Choroid plexus epithelial cell (primary cell): ENCODE measurements around the gene CEP295NL.
A peak's percentile ranks its signal among the peaks of the same experiment; 100 is the strongest.
"Not testable (repeated sequence)": the region's sequence is repeated elsewhere in the genome, so short reads cannot be mapped to it uniquely, and the experiment has no call there.

Experiments used
- DNase-seq: peaks from one replicate; pipeline ENCODE4 v3.0.0-alpha.2; 2010; ENCODE audit warnings: low read depth
- H3K4me3 ChIP-seq: 2 replicates; pipeline ENCODE4 v1.5.1; 2011; ENCODE audit warnings: low read depth, mild to moderate bottlenecking, control low read depth, low read length, moderate library complexity
- CTCF ChIP-seq: conservative IDR thresholded peaks from 2 replicates; pipeline ENCODE4 v1.5.1; 2011; ENCODE audit warnings: low read depth, mild to moderate bottlenecking, control low read depth, inconsistent platforms, low read length, moderate library complexity

The CEP295NL gene

GRCh38 chr17:78870621-78871020 is 32.4 kb downstream of the CEP295NL start:
- DNase-seq, result no peak
- TF ChIP-seq CTCF, result no peak
- no peak overlapping the region for H3K4me3 ChIP-seq

- DNase-seq, result peak; percentile 57
- TF ChIP-seq CTCF, result no peak
- no peak overlapping the region for H3K4me3 ChIP-seq
Observed at GRCh38 chr17:78868391-78868790, 34.6 kb downstream of the CEP295NL start.

DNA sequence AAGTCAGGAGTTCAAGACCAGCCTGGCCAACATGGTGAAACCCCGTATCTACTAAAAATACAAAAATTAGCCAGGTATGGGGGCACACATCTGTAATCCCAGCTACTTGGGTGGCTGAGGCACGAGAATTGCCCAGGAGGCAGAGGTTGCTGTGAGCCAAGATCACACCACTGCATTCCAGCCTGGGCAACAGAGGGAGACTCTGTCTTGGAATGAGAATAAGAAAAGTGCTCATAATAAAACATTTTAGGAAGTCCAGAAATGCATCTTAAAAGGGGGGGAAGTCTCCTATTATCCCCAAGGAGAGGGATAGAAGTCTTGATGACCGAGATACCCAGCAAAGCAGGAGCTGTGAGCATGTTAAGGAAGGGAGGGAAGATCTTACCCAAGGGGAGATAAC is 36.0 kb downstream of the CEP295NL start:
- not testable (repeated sequence) for H3K4me3 ChIP-seq

DNA sequence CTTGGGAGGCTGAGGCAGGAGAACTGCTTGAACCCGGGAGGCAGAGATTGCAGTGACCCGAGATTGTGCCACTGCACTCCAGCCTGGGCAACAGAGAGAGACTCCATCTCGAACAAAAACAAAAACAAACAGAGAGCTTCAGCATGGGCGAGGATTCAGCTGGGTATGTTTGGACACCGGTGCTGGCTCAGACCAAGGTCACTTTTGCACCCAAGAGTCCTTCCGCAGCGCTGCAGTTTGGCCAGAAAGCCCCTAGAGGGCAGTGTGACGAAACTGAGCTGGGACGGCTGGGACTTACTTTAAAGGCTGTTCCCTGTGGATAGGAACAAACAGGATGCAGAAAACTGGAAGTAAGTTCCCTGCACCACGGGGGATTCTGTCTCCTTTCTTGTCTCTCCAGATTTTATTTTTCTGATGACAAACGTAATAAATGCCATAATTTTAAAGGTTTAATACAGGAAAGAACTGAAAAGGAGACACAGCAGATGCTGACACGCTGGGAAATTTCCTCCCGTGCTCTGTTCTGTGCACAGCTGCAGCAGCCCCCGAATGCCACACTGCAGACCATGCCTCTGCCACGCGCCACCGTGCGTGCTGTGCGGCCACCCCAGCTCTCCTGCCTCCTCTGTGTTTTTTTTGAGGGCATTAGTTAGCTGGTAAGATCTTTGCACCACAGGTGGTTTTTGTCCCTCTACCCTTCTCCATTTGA is 37.2 kb downstream of the CEP295NL start:
- TF ChIP-seq CTCF, result peak; percentile 95
- H3K4me3 ChIP-seq, result no peak overlapping the region
- peak; percentile 83 for DNase-seq

More for the DNA sequence above, 36.0 kb downstream of the CEP295NL start:
- DNase-seq, result not testable (repeated sequence)

GRCh38 chr17:78864117-78864516 is 38.9 kb downstream of the CEP295NL start:
- no peak for TF ChIP-seq CTCF
- no peak overlapping the region for H3K4me3 ChIP-seq
- no peak for DNase-seq

- DNase-seq, result peak; percentile 98
- no peak overlapping the region for H3K4me3 ChIP-seq
- no peak for TF ChIP-seq CTCF
Observed at GRCh38 chr17:78862073-78863023, 40.7 kb downstream of the CEP295NL start.

- no peak for TF ChIP-seq CTCF
- no peak overlapping the region for H3K4me3 ChIP-seq
- no peak for DNase-seq
Observed at GRCh38 chr17:78861229-78861628, 41.8 kb downstream of the CEP295NL start.
